Measurements from ENCODE around the gene TFB2M. TPM values are rescaled to one million over a fixed set of nuclear protein-coding genes. Genes with fewer than 3 reads are reported as not detected.

Gene TFB2M
- total and polyA plus RNA-seq, 2 of the 13 experiments (the other 11 are each of a cell fraction or from before 2014, with no cell fraction given): 15.7 to 31.4 TPM

DNA sequence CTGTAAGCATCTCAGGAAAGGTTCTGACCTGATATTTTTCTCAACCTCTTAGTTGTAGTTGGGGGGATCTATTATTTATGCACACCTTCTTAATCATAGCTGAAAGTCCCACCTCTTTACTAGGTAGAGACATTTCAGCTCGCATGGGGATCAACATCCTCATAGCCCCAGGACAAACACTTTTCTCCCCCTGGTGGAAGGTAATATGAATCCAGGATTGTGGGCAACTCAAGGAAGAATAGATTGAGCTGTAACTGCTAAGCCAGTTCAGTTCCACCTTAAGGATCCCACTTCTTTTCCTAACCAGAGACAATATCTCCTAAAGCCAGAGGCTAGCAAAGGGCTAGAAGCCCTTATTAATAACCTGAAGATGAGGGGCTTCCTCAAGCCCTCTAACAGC is 33.5 kb downstream of the TFB2M start:
- in situ Hi-C loops (cut with HindIII; ENCODE audit: extremely low pct_ligation_motif_present, low pct_unique_long_range_greater_than_20kb) (no loop called here), intact Hi-C loops (cut with micrococcal nuclease; ENCODE audit: unreplicated experiment) (loop anchor here (2.0 kb wide), 1 partner anchor 34 kb away; no protein-coding TSS in a partner anchor)
- FAIRE-seq: no peak
- no peak overlapping the region for H3K4me2 ChIP-seq (ENCODE audit: low read depth, low read length)
- peaks cover 14% of the 10 kb centered on the region for H3K9me3 ChIP-seq (ENCODE audit: low read length)
- 0% methylated on average over 1 of the region's 1 CpG for WGBS (ENCODE audit: low lambda C conversion rate)
- peak; percentile 75 for ATAC-seq
- no peaks in the 10 kb centered on the region for H3K79me2 ChIP-seq (ENCODE audit: insufficient read depth, low read length)
- DNase-seq (ENCODE audit: low spot score): no peak
- no peak overlapping the region for H2AFZ ChIP-seq (ENCODE audit: low read length)
- no peak overlapping the region for H3K27ac ChIP-seq (ENCODE audit: extremely low read length, insufficient read depth, low read length)
- peaks cover 20% of the 10 kb centered on the region for H3K4me1 ChIP-seq (ENCODE audit: insufficient read depth, low read length)
- BruUV-seq (replicated peaks): no TSS peak
- peaks cover 0 to 4% of the 10 kb centered on the region in 2 experiments; a peak in 1 of 5 replicates for H3K27me3 ChIP-seq (ENCODE audit: control insufficient read depth in 1 of 2, insufficient read depth in 2 of 2, low read length in 2 of 2)
- no peaks in the 10 kb centered on the region for H3K36me3 ChIP-seq (replicated peaks in 1 of 2; ENCODE audit: control insufficient read depth in 1 of 2, insufficient read depth in 2 of 2, low read length in 2 of 2)
- no peak overlapping the region for H3K9ac ChIP-seq (ENCODE audit: insufficient read depth, low read depth, low read length)
- H3K4me3 ChIP-seq (replicated peaks in 1 of 3; ENCODE audit: insufficient read depth in 1 of 3, low read depth in 2 of 3, low read length in 3 of 3): no peak overlapping the region
- CTCF ChIA-PET (ENCODE audit: low intra/inter-chr PET ratio, low total read pairs): interaction anchor here (1.7 kb wide), 1 partner anchor 35 kb away, joined by 10 read pairs; no protein-coding TSS in a partner anchor
- no peaks in the 10 kb centered on the region for H4K20me1 ChIP-seq (ENCODE audit: insufficient read depth, low read length)
- TF ChIP-seq ZNF17 (CRISPR knock-in tag; IDR thresholded peaks at IDR 0.05): no peak
- TF ChIP-seq SMC3 (IDR thresholded peaks at IDR 0.05; ENCODE audit: low read length): peak; percentile 16; the same call in 1 of the 2 replicates
- TF ChIP-seq ZNF780A (CRISPR knock-in tag; IDR thresholded peaks at IDR 0.05): no peak
- no peak for TF ChIP-seq DNMT1 (CRISPR knock-in tag; IDR thresholded peaks at IDR 0.05)
- TF ChIP-seq STAG1 (CRISPR knock-in tag; IDR thresholded peaks at IDR 0.05): peak; percentile 23; the same call in 1 of the 2 replicates
- TF ChIP-seq ZNF841 (CRISPR knock-in tag; IDR thresholded peaks at IDR 0.05; ENCODE audit: borderline replicate concordance): no peak
- TF ChIP-seq ZMYM4 (CRISPR knock-in tag; IDR thresholded peaks at IDR 0.05): no peak
- no peak for TF ChIP-seq ZNF749 (CRISPR knock-in tag; IDR thresholded peaks at IDR 0.05; ENCODE audit: borderline replicate concordance)
- TF ChIP-seq, protein P1, sequence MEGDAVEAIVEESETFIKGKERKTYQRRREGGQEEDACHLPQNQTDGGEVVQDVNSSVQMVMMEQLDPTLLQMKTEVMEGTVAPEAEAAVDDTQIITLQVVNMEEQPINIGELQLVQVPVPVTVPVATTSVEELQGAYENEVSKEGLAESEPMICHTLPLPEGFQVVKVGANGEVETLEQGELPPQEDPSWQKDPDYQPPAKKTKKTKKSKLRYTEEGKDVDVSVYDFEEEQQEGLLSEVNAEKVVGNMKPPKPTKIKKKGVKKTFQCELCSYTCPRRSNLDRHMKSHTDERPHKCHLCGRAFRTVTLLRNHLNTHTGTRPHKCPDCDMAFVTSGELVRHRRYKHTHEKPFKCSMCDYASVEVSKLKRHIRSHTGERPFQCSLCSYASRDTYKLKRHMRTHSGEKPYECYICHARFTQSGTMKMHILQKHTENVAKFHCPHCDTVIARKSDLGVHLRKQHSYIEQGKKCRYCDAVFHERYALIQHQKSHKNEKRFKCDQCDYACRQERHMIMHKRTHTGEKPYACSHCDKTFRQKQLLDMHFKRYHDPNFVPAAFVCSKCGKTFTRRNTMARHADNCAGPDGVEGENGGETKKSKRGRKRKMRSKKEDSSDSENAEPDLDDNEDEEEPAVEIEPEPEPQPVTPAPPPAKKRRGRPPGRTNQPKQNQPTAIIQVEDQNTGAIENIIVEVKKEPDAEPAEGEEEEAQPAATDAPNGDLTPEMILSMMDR (CRISPR knock-in tag; IDR thresholded peaks at IDR 0.05): peak; percentile 33; the same call in 1 of the 2 replicates
- POLR2A ChIA-PET: no interaction called here
